AG09319 (cell line): ENCODE results near the gene JTB.
A peak's percentile ranks its signal among the peaks of the same experiment; 100 is the strongest.

ENCODE experiments used
- DNase-seq: peaks from one replicate; pipeline ENCODE4 v3.0.0-alpha.2; 2010; ENCODE audit warnings: low read depth; ENCODE audit errors: extremely low read depth
- TF ChIP-seq, protein P1 (sequence below): IDR thresholded peaks from 2 replicates; pipeline ENCODE4 v1.5.1; 2011; ENCODE audit warnings: low read depth, mild to moderate bottlenecking, inconsistent platforms, low read length, moderate library complexity

The JTB gene

DNA sequence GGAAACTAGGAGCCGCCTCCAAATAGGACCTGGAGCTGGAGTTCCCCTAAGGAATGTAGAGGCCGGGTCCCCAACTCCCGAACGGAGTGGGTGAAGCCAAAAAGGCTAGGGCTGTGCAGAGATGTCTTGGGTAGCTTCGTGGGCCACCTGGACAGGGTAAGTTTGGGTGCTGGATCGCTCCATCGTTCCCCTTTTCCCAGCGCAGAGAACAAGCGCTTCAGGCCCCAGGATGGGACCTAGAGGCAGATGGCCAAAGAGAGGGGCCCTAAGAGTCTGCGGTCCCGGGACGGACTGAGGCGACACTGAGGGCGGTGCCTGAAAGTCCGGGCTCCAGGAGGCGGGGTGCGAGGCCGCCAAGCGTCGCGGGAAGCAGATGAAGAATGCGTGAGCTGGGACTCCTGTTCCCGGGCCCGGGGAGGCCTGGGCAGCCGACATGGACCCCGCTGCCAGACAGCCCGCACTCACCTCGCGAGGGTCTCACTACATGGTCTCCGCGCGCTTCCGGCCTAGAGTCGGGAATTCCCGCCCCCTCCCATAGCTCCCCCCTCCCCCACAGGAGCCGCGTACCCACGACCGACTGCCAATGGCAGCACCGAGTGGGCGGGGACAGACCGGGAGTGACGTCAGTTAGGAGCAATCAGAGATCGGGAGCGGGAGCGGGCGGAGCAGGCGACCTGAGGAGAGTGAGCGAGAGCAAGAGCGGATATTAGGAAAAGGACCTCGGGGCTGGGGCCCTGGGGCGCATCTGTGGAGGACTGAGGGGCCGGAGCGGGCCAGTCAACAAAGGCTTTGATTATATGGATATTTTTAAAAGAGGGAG, 14.2 kb downstream of the JTB start, which contains the start of gene SLC39A1:
SLC39A1 (minus strand) TSS at position 508 of the 820 bp plus-strand sequence. CDS start 822 bp downstream, outside the sequence.
- peak; percentile 89 for DNase-seq
- TF ChIP-seq, protein P1, sequence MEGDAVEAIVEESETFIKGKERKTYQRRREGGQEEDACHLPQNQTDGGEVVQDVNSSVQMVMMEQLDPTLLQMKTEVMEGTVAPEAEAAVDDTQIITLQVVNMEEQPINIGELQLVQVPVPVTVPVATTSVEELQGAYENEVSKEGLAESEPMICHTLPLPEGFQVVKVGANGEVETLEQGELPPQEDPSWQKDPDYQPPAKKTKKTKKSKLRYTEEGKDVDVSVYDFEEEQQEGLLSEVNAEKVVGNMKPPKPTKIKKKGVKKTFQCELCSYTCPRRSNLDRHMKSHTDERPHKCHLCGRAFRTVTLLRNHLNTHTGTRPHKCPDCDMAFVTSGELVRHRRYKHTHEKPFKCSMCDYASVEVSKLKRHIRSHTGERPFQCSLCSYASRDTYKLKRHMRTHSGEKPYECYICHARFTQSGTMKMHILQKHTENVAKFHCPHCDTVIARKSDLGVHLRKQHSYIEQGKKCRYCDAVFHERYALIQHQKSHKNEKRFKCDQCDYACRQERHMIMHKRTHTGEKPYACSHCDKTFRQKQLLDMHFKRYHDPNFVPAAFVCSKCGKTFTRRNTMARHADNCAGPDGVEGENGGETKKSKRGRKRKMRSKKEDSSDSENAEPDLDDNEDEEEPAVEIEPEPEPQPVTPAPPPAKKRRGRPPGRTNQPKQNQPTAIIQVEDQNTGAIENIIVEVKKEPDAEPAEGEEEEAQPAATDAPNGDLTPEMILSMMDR, result no peak

DNA sequence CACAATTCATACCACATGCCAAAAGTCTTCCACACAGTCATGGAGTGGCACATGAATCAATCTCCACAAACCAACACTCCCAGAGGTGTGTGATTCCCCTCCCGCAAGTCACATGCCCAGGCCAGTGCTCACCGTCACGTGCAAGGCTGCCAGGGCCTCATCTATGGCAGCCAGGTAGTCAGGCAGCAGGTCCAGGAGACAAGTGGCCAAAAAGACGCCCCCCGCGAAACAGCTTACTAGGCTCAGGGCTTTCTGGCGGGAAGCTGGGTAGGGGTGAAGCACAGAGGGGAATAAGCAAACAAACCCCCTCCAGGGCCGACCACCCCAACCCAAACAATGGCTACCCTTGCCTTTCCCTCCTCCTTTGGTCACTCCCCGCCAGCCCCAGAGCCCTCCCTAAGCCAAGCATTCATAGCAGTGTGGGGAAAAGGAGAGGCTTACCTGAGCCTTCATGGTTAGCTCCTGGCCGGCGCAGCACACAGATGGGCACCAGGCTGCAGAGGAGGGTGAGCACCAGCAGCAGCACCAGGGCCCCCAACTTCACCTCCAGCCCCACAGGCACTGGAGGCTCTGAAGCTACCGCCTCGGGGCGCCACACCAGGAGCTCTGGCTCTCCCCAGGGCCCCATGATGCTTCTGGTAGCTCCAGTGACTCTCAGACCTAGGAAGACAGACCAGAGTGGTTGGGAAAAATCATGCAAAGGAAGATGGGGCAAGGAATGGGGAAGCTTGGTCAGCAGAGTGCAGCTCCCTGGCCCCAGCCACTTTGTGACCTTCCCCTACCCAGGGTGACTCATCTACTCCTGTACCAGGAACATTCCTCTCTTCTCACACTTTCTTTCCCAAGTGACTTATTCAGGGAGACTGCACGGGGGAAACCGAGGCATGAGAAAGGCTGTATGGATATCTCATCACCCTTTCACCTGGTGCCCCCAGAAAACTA, 15.1 kb downstream of the JTB start:
- DNase-seq, result no peak
- TF ChIP-seq, protein P1, result no peak

DNA sequence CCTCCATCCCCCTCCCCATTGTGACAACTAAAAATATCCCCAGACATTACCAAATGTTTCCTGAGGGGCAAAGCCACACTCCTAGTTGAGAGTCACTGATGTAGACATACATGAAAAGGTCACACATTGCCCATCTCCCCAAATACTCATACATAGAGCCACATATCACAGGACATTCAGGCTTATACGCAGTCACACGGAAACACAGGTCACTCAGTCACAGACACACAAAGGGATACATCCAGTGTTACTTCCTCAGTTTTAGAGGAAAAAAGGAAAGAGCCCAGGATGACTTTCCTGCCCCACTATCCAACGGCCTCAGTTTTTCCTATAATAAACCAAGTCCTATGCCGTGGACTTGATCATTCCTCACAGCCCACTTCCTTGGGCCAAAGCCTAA, 16.1 kb downstream of the JTB start:
- no peak for DNase-seq
- TF ChIP-seq, protein P1, result no peak

DNA sequence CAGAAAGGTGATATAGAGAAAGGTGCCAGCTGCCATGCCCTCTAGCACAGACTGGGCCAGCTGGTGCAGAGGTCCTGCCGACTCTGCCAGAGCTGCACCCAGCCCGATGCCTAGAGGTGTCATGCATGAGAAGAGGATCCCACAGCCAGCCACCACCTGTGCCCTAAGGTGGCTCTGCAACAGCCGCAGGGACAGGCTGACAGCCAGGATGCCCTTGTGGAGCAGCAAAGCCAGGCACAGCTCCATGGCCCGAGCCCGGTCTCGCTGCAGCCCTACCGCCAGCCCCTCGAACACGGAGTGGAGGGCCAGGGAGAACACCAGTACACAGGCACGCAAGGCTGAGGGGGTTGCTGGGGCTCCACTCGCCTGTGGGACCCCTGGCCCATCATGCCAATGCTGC, 17.3 kb downstream of the JTB start:
- TF ChIP-seq, protein P1, result no peak
- DNase-seq, result no peak

DNA sequence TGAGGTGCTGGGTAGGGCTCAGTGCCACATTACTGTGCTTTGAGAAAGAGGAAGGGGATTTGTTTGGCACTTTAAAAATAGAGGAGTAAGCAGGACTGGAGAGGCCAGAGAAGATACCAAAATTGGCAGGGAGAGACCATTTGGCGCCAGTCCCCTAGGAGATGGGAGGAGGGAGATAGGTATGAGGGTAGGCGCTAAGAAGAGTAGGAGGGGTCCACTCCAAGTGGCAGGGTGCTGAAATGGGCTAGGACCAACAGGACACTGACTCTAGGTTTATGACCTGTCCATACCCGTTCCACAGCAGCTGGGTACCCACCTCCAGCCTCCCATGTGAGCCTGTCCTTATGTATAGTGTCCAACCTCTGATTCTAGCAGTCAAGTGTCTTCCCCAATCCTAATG, 18.0 kb downstream of the JTB start:
- TF ChIP-seq, protein P1, result no peak
- no peak for DNase-seq

DNA sequence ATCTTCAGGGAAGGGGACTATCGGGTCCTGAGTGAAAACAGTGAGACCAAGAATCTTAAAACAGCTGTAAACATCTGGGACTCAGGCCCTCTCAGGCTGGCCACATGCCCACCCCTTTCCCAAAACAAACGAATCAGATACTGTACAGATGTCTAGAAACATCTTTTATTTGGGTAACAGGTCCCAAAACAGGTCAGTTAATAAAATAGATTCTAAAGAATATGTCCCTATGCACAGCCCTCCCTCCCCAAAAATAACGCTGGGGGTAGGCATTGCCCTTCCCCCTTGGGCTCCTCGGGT, 18.6 kb downstream of the JTB start:
- DNase-seq, result no peak
- TF ChIP-seq, protein P1, result no peak
